Nephron (organoid): ENCODE results near the gene DCAF17.
"Not testable (repeated sequence)": the region's sequence is repeated elsewhere in the genome, so short reads cannot be mapped to it uniquely, and the experiment has no call there.

Source experiments
- H3K27ac Mint-ChIP-seq, 3 experiments: 2 replicates each; pipeline ENCODE4 v1.8.0; 2020; ENCODE audit warnings: mixed read lengths in 3 of 3, mild to moderate bottlenecking in 2 of 3, moderate library complexity in 1 of 3
- H3K27me3 Mint-ChIP-seq: 2 replicates; pipeline ENCODE4 v1.8.0; 2021; ENCODE audit warnings: low read depth, mild to moderate bottlenecking, moderate library complexity, mixed read lengths
- H3K36me3 Mint-ChIP-seq: 2 replicates; pipeline ENCODE4 v1.8.0; 2020; ENCODE audit warnings: low read depth, mixed read lengths
- H3K4me1 Mint-ChIP-seq: 2 replicates; pipeline ENCODE4 v1.8.0; 2020; ENCODE audit warnings: mixed read lengths
- H3K4me3 Mint-ChIP-seq, 3 experiments: 2 replicates each; pipeline ENCODE4 v1.8.0; 2020; ENCODE audit warnings: mild to moderate bottlenecking in 3 of 3, mixed read lengths in 3 of 3, moderate library complexity in 2 of 3
- H3K9me3 Mint-ChIP-seq: 2 replicates; pipeline ENCODE4 v1.8.0; 2020; ENCODE audit warnings: mixed read lengths
- CTCF ChIP-seq, 3 experiments: fragments of 200-600 bp; sonication (generic); IDR thresholded peaks; one replicate each; pipeline ENCODE4 v1.5.0; 2021; ENCODE audit warnings: antibody characterized with exemption in 3 of 3; ENCODE audit not compliant: unreplicated experiment in 3 of 3

The DCAF17 gene

DNA sequence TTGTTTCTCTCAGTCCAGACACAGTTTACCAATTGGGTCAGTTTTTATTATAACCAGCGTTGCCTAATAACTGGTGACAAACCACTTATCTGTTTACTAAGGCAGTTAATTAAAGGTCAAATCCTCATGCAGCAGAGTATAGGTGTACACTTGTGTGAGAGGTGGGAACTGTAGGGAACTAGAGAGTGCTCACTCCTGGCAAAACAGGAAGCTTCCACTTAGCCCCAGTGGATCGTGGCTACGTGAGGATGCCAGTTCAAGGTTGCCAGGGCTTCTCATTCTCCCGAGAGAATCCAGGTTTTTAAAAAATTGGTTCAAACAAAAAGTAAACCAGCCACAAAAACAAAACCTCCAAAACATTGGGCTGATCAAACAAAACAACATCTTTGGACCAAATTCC lies 96.4 kb downstream of the DCAF17 start:
- no peaks in the 10 kb centered on the region for H3K9me3 Mint-ChIP-seq
- H3K27ac Mint-ChIP-seq, result no peak overlapping the region
- peaks cover 12% of the 10 kb centered on the region for H3K36me3 Mint-ChIP-seq
- no peaks in the 10 kb centered on the region for H3K27me3 Mint-ChIP-seq
- H3K4me3 Mint-ChIP-seq, result no peak overlapping the region
- TF ChIP-seq CTCF (IDR thresholded peaks at IDR 0.05; ENCODE audit: unreplicated experiment in 3 of 3), result no peak
- H3K4me1 Mint-ChIP-seq, result peaks cover 11% of the 10 kb centered on the region

- H3K4me3 Mint-ChIP-seq, H3K27me3 Mint-ChIP-seq, H3K9me3 Mint-ChIP-seq, H3K4me1 Mint-ChIP-seq, H3K27ac Mint-ChIP-seq: not testable (repeated sequence)
- H3K36me3 Mint-ChIP-seq, result peaks cover 12% of the 10 kb centered on the region
Observed at GRCh38 chr2:171530859-171531258, 96.8 kb downstream of the DCAF17 start.

DNA sequence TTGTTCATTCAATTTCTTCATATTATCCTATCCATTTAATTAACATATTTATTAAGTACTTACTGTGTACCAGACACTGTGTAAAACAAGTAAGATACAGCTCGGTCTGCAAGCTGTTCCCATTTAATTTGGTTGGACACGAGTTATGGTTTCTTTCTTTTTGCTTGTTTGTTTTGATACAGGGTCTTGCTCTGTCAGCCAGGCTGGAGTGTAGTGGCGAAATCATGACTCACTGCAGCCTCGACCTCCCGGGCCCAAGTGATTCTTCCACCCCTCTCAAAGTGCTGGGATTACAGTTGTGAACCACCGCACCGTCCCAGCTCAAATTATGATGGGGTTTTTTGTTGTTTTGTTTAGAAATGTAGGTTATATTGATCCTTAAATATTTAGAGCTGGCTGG lies 97.3 kb downstream of the DCAF17 start:
- Mint-ChIP-seq H3K27ac (no peak overlapping the region), H3K4me3 (no peak overlapping the region), H3K9me3 (no peaks in the 10 kb centered on the region), H3K36me3 (peaks cover 12% of the 10 kb centered on the region), H3K27me3 (no peaks in the 10 kb centered on the region), H3K4me1 (peaks cover 9% of the 10 kb centered on the region)
- no peak for TF ChIP-seq CTCF (IDR thresholded peaks at IDR 0.05; ENCODE audit: unreplicated experiment in 3 of 3)

- Mint-ChIP-seq H3K36me3 (peaks cover 12% of the 10 kb centered on the region), H3K27me3 (no peaks in the 10 kb centered on the region), H3K4me3 (no peak overlapping the region), H3K27ac (no peak overlapping the region), H3K9me3 (no peaks in the 10 kb centered on the region), H3K4me1 (peaks cover 9% of the 10 kb centered on the region)
- TF ChIP-seq CTCF (IDR thresholded peaks at IDR 0.05; ENCODE audit: unreplicated experiment in 3 of 3), result no peak
Observed at GRCh38 chr2:171531836-171532450, 97.9 kb downstream of the DCAF17 start.

DNA sequence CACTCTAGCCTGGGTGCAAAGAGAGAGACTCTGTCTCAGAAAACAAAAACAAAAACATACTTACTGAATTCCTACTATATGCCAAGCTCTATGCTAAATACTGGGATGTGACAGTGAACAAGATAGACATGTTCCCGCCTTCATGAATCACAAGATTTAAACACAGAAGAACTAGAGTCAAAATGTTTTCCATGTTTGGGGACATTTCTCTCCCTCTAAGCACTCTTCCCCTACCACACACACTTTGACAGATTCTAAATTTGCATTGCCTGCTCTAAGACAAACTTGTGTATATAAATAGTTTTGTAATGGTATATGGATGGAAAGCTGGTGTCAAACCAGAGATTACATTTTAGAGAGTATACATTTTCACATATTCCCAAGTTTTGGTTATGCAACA lies 99.3 kb downstream of the DCAF17 start:
- H3K27me3 Mint-ChIP-seq, result no peaks in the 10 kb centered on the region
- no peaks in the 10 kb centered on the region for H3K9me3 Mint-ChIP-seq
- H3K4me1 Mint-ChIP-seq, result peaks cover 9% of the 10 kb centered on the region
- H3K36me3 Mint-ChIP-seq, result peaks cover 10% of the 10 kb centered on the region
- no peak overlapping the region for H3K4me3 Mint-ChIP-seq
- no peak overlapping the region for H3K27ac Mint-ChIP-seq
- TF ChIP-seq CTCF (IDR thresholded peaks at IDR 0.05; ENCODE audit: unreplicated experiment in 3 of 3), result no peak
